UCSD-AML1 (cell line): Measurements from ENCODE around the gene TTLL5.

Experiments
- DNase-seq: peaks from one replicate; lab custom pipeline; 2025; ENCODE audit not compliant: unreplicated experiment; lab: John Stamatoyannopoulos, UW

TTLL5 gene

GRCh38 chr14:75794615-75795038, 133.6 kb downstream of the TTLL5 start:
- no peak for DNase-seq

- DNase-seq, result no peak
Observed at GRCh38 chr14:75800792-75801191, 139.7 kb downstream of the TTLL5 start.

GRCh38 chr14:75802486-75802885, 141.4 kb downstream of the TTLL5 start:
- DNase-seq, result no peak

GRCh38 chr14:75803765-75804164, 142.7 kb downstream of the TTLL5 start:
- no peak for DNase-seq

GRCh38 chr14:75804570-75805275, 143.7 kb downstream of the TTLL5 start:
- no peak for DNase-seq

- no peak for DNase-seq
Observed at GRCh38 chr14:75805646-75806045, 144.6 kb downstream of the TTLL5 start.

GRCh38 chr14:75806352-75806832, 145.3 kb downstream of the TTLL5 start:
- DNase-seq, result no peak

GRCh38 chr14:75807667-75808360, 146.8 kb downstream of the TTLL5 start:
- no peak for DNase-seq

GRCh38 chr14:75811136-75811829, 150.2 kb downstream of the TTLL5 start:
- DNase-seq, result no peak

GRCh38 chr14:75811872-75812499, 150.9 kb downstream of the TTLL5 start:
- DNase-seq, result no peak

- DNase-seq, result no peak
Observed at GRCh38 chr14:75812622-75813021, 151.6 kb downstream of the TTLL5 start.

- DNase-seq, result no peak
Observed at GRCh38 chr14:75820761-75821160, 159.7 kb downstream of the TTLL5 start.

GRCh38 chr14:75821831-75822521, 160.9 kb downstream of the TTLL5 start:
- no peak for DNase-seq

GRCh38 chr14:75822522-75823141, 161.6 kb downstream of the TTLL5 start:
- DNase-seq, result no peak

GRCh38 chr14:75823334-75823733, 162.3 kb downstream of the TTLL5 start:
- DNase-seq, result no peak

GRCh38 chr14:75824318-75824717, 163.3 kb downstream of the TTLL5 start:
- no peak for DNase-seq

- no peak for DNase-seq
Observed at GRCh38 chr14:75825147-75825592, 164.1 kb downstream of the TTLL5 start.

- DNase-seq, result no peak
Observed at GRCh38 chr14:75826599-75826998, 165.6 kb downstream of the TTLL5 start.

- DNase-seq, result no peak
Observed at GRCh38 chr14:75827331-75827730, 166.3 kb downstream of the TTLL5 start.

GRCh38 chr14:75829316-75829715, 168.3 kb downstream of the TTLL5 start:
- DNase-seq, result no peak
